ENCODE results near the gene SLCO2A1. TPM values are rescaled to one million over a fixed set of nuclear protein-coding genes. Genes with fewer than 3 reads are reported as not detected.

Gene SLCO2A1
- total and polyA plus RNA-seq, 2 donors (not counting 1 experiment from before 2014, with no cell fraction given) = not detected

DNA sequence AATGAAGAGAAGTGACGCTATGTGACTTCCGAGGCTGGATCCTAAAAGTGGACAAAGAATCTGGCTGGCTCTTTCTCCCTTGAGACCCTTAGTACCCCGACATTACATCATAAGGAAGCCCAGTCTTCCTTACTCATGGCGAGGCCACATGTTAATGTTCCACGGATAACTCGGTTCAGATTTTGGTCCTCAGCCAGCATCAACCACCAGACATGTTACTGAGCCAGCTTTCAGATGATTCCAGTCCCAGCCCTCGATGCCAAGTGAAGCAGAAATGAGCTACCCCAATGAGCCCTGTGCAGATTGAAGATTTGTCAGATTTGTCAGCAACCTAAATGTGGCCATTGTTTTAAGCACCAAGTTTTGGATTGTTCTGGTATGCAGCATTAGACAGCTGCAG lies 46.6 kb downstream of the SLCO2A1 start:
- CTCF ChIA-PET = no interaction called here
- no peak overlapping the region for H3K27ac Mint-ChIP-seq

DNA sequence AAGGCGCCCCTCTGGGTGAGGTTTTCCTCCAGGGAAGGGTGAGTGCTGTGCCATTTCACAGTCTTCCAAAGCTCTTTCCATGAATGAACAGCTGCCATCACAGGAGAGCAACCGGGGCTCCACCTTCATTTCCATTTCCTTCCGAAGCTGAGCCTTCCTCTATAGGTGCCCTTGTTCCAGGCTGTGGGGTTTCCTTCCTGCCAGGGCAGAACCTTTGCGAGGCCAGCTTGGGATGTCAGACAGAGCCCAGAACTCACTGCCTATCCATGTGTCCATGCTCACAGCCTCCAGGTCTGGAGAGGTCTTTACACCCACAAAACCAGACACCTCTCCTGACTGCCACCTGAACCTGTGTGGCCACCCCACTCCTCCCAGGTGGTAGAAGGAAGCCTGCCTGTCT lies 49.2 kb downstream of the SLCO2A1 start:
- peaks cover 11% of the 10 kb centered on the region for H3K27me3 Mint-ChIP-seq
- ChIA-PET POLR2A (no interaction called here), CTCF (no interaction called here)
- DNase-seq (no peak), ATAC-seq (ENCODE audit: low read depth) (no peak)
- H3K9me3 Mint-ChIP-seq (ENCODE audit: insufficient read depth) = no peaks in the 10 kb centered on the region
- Histone ChIP-seq H3K4me2 (replicated peaks; ENCODE audit: low read depth, low read length, poor library complexity, severe bottlenecking) (no peak overlapping the region), H3K79me2 (ENCODE audit: control insufficient read depth, insufficient read depth, low read length) (no peaks in the 10 kb centered on the region), H3K36me3 (replicated peaks in 1 of 2; ENCODE audit: control extremely low read depth in 1 of 2, control insufficient read depth in 1 of 2, extremely low read depth in 1 of 2, insufficient read depth in 2 of 2, low read length in 1 of 2) (no peaks in the 10 kb centered on the region), H3K27me3 (replicated peaks in 1 of 4; ENCODE audit: control extremely low read depth in 1 of 4, control insufficient read depth in 3 of 4, insufficient read depth in 4 of 4, low read length in 3 of 4) (no peaks in the 10 kb centered on the region), H3K27ac (ENCODE audit: low read length in 2 of 2) (no peak overlapping the region), H3K9ac (ENCODE audit: low read length) (no peak overlapping the region), H4K20me1 (ENCODE audit: control insufficient read depth, insufficient read depth, low read length, poor library complexity, severe bottlenecking) (no peaks in the 10 kb centered on the region), H3K4me1 (ENCODE audit: control insufficient read depth in 2 of 2, insufficient read depth in 2 of 2, low read length in 2 of 2) (no peaks in the 10 kb centered on the region), H3K9me3 (ENCODE audit: control extremely low read depth in 1 of 3, control insufficient read depth in 2 of 3, insufficient read depth in 1 of 3, low read length in 2 of 3) (no peaks in the 10 kb centered on the region), H3K4me3 (ENCODE audit: control extremely low read depth in 1 of 5, extremely low read depth in 1 of 5, insufficient read depth in 1 of 5, low read depth in 2 of 5, low read length in 4 of 5) (no peak overlapping the region), H2AFZ (ENCODE audit: insufficient read depth, low read depth, low read length, poor library complexity, severe bottlenecking) (no peak overlapping the region)
- no peak overlapping the region for H3K4me3 Mint-ChIP-seq
- TF ChIP-seq EZH2 (IDR thresholded peaks at IDR 0.05; ENCODE audit: borderline replicate concordance, insufficient read depth, low read depth, low read length, poor library complexity, severe bottlenecking) = no peak
- H3K4me1 Mint-ChIP-seq = no peaks in the 10 kb centered on the region
- H3K27ac Mint-ChIP-seq = no peak overlapping the region
- intact Hi-C loops (cut with micrococcal nuclease) = no loop called here
- whole genome bisulfite sequencing (ENCODE audit: insufficient coverage) = 89% methylated on average over 4 of the region's 4 CpGs

More for the DNA sequence above, 46.6 kb downstream of the SLCO2A1 start:
- Histone ChIP-seq H3K36me3 (replicated peaks in 1 of 2; ENCODE audit: control extremely low read depth in 1 of 2, control insufficient read depth in 1 of 2, extremely low read depth in 1 of 2, insufficient read depth in 2 of 2, low read length in 1 of 2) (no peaks in the 10 kb centered on the region), H3K27me3 (replicated peaks in 1 of 4; ENCODE audit: control extremely low read depth in 1 of 4, control insufficient read depth in 3 of 4, insufficient read depth in 4 of 4, low read length in 3 of 4) (peaks cover 0 to 5% (median 0%) of the 10 kb centered on the region in 4 experiments), H4K20me1 (ENCODE audit: control insufficient read depth, insufficient read depth, low read length, poor library complexity, severe bottlenecking) (no peaks in the 10 kb centered on the region), H3K79me2 (ENCODE audit: control insufficient read depth, insufficient read depth, low read length) (no peaks in the 10 kb centered on the region), H3K4me1 (ENCODE audit: control insufficient read depth in 2 of 2, insufficient read depth in 2 of 2, low read length in 2 of 2) (no peaks in the 10 kb centered on the region), H2AFZ (ENCODE audit: insufficient read depth, low read depth, low read length, poor library complexity, severe bottlenecking) (no peak overlapping the region), H3K9me3 (ENCODE audit: control extremely low read depth in 1 of 3, control insufficient read depth in 2 of 3, insufficient read depth in 1 of 3, low read length in 2 of 3) (no peaks in the 10 kb centered on the region), H3K4me2 (replicated peaks; ENCODE audit: low read depth, low read length, poor library complexity, severe bottlenecking) (no peak overlapping the region), H3K4me3 (ENCODE audit: control extremely low read depth in 1 of 5, extremely low read depth in 1 of 5, insufficient read depth in 1 of 5, low read depth in 2 of 5, low read length in 4 of 5) (no peak overlapping the region), H3K9ac (ENCODE audit: low read length) (no peak overlapping the region), H3K27ac (ENCODE audit: low read length in 2 of 2) (no peak overlapping the region)
- 89% methylated on average over 7 of the region's 7 CpGs for WGBS (ENCODE audit: insufficient coverage)
- intact Hi-C loops (cut with micrococcal nuclease) = no loop called here
- DNase-seq = no peak
- no peak overlapping the region for H3K4me3 Mint-ChIP-seq
- no peaks in the 10 kb centered on the region for H3K4me1 Mint-ChIP-seq
- H3K9me3 Mint-ChIP-seq (ENCODE audit: insufficient read depth) = no peaks in the 10 kb centered on the region
- POLR2A ChIA-PET = no interaction called here
- no peak for ATAC-seq (ENCODE audit: low read depth)
- peaks cover 8% of the 10 kb centered on the region for H3K27me3 Mint-ChIP-seq
- TF ChIP-seq EZH2 (IDR thresholded peaks at IDR 0.05; ENCODE audit: borderline replicate concordance, insufficient read depth, low read depth, low read length, poor library complexity, severe bottlenecking) (no peak), CTCF (IDR thresholded peaks at IDR 0.05) (no peak)
